GM19351 (cell line): ENCODE results near the gene SCN3A.

ENCODE experiments used
- ATAC-seq: cut with Tn5 transposase; IDR thresholded peaks from one replicate; pipeline ENCODE4 v1.9.1; 2021; ENCODE audit warnings: mild to moderate bottlenecking, moderate library complexity; ENCODE audit not compliant: unreplicated experiment

SCN3A gene

DNA sequence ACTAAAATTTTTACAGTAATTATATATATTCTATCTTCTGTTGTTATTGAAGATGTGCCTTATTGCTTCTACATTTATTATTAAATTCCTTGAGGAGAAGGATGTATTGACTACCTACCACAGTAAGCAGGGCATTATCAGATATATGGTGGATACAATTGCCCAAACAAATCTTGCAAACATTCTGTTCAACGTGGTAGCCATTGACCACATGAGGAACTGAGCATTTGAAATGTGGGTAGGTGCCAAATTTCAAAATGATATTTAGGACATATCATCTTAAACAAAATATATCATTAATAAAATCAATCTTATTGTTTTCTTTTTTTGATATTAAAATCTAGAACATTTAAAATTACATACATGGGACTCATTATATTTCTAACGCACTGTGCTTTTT lies 11.1 kb downstream of the SCN3A start:
- ATAC-seq = peak; percentile 44

DNA sequence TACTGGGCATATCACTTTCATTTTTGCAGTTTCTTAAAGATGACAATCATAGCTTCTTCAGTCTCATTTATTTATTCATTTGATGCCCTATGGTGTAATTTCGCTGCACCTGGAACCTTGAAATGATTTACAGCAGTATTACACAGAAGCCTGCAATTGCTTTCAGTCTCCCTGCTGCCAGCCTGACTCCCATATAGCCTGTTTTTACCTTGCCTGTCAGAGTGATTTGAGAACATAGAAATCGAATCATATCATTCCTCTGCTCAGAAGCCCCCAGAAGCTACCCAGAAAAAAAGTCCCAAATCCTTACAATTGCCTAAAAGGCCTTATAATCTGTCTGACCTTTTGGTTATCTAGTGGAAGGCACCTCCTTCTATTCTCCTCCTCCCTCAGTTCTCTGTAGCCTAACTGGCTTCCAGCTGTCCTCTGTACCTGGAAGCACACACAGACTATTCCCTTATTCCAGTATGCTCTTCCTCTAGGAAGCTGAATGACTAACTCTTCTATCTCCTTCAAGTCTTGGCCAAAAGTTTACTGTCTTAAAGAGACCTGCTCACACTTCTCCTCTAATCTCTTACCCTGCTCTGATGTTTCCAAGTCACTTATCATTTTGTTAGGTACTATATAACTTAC lies 12.6 kb downstream of the SCN3A start:
- no peak for ATAC-seq

DNA sequence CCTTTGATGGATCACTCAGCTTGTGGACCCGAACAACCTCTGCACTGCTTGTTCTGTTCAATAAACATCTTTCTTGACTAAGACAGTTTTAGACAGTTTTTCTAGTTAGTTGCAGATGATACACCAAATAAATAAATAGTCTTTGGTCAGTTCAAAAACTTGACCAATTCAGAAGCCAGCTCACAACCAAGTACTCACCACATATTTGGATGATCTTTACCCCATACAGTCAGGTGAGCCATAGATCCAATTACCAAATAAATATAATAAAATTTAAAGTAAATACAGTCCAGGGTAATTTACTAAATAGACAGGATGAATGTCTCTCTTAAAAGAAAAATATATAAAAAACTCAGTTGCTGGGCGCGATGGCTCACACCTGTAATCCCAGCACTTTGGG lies 18.2 kb downstream of the SCN3A start:
- no peak for ATAC-seq

DNA sequence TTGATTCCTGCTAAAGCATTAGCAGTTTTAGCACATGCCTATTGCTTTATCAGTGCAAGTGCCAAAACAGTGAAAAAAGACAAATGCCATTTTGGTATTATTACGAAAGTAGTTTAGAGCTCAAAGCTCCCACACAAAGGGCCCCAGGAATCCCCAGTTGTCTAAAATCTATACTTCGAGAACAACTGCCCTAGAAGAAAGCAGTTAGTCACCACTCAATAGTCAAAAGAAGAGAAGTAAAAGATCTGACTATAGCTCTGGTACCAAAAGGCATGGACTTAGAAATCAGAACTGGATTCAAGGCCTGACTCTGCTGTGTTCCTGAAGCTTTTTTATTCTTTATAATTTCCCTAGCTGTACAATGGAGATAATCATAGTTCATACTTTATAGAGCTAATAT lies 21.8 kb downstream of the SCN3A start:
- peak; percentile 61 for ATAC-seq

DNA sequence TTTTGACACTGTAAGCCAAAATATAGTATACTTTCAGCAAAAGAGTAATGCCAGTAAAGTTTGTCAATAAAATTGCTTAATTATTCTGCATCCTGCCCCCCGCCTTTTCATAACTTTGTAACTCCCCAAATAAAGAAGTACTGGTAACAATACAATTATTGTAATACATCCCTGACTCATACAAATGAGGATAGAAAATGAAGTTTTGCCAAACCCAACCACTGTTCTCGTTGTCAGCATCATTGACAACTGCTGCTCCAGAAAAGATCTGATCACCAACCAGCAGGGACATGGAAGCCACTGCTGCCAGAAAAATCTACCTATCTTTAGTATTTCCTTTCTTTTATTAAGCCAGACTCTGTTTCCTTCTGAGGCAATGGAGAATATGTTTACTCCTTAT lies 27.1 kb downstream of the SCN3A start:
- no peak for ATAC-seq

DNA sequence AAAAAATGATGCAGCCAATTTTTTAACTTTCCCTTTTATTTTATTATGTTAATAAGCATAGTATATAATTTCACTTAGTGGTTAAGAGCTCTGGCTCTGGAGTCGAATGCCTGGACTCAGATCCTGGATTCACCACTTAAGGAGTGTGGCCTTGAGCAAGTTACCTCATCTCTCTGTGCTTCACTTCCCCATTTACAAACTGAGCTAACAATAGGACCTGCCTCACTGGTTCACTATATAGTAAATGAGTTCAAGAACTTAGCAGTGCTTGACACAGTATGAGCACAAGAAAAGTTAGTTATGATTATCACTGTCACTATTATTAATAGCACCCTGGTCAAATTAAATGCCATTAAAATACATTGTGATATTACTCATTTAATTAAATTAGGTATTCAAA lies 30.6 kb downstream of the SCN3A start:
- peak; percentile 94 for ATAC-seq

DNA sequence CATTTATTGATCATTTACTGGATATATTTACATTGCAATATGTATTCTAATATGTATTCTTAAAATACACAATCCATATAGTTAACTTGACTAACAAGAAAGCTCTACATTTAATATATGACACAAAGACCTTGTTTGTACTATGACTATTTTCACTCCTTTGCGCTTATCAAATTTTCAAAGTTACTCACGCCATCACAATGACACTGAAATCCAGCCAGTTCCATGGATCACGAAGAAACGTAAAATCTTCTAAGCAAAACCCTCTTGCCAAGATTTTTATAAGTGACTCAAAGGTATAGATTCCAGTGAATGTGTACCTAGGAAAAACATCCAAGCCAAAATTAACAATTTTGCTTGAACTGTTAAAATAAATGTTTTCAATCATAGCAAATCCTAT lies 39.6 kb downstream of the SCN3A start:
- ATAC-seq = no peak

DNA sequence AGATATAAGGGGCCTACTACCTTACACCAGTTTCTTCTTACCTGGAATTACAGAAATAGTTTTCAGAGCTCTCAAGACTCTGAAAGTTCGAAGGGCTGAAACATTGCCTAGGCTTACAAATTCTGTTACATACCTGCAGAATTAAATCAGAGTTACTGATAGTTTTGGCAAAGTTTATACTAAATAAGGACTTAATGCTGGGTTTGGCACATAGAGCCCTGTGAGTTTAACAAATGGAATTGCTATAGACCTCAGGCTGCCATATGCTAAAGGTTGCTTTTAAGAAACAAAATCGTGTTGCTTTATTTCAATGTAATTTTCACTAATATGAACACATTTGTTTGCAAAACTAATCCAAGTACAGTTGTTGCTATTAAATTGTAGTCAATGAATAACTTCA lies 40.1 kb downstream of the SCN3A start:
- ATAC-seq = no peak

DNA sequence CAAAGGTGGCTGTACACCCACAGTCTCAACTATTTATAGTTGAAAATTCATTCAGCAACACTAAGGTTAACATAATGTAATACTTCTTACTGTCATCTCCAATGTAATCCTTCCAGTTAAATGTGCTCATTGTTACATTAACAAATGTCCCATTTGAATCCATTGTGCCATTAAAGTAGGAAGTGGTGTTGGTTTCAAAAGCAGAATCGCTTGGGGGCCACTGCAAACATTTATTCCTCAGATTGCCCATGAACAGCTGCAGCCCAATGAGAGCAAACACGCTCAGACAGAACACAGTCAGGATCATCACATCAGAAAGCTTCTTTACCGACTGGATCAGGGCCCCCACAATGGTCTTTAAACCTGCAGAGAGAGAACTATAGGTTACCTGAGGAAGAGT lies 41.4 kb downstream of the SCN3A start:
- ATAC-seq = no peak

DNA sequence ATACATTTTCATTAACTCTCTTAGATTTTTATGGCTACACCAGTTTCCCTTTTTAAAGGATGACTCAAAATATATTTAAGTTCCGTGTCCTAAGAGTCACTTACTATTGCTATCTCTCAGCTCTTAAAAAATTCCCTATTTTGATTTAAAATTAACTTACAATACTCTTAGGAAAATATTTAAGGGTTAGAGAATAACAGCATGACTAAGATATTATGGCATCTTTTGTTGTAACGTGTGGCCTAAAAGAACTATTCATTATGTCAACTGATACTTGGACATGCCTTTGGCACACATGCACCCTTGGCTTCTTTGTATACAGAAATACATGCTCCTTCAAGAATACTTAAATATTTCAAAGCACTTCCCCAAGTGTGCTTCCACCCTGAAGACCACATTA lies 42.3 kb downstream of the SCN3A start:
- ATAC-seq = no peak

DNA sequence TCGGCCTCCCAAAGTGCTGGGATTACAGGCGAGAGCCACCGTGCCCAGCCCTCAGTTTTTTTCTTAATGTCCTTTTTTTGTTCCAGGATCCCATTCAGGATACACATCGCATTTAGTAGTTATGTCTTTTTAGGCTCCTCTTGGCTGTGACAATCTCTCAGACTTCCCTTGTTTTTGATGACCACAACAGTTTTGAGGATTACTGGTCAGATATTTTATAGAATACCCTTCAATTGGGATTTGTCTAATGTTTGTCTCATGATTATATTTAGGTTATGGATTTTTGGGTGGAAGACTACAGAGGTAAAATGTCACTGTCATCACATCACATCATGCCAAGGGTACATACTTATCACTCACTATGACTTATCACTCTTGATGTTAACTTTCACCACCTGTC lies 46.7 kb downstream of the SCN3A start:
- ATAC-seq = no peak

DNA sequence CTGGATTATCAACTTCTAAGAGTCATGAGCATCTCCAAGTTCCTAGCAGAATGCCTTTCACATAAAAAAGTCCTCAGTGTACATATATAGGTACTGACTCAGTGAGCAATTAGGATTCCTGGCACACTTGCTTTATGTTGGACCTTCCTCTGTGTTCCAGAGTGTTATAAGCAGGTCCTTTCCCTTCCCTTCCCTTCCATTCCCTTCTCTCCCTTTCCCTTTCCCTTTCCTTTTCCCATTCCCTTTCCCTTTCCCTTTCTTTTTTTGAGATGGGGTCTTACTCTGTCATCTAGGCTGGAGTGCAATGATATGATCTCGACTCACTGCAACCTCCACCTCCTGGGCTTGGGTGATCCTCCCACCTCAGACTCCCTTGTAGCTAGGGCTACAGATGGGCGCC lies 48.7 kb downstream of the SCN3A start:
- no peak for ATAC-seq

DNA sequence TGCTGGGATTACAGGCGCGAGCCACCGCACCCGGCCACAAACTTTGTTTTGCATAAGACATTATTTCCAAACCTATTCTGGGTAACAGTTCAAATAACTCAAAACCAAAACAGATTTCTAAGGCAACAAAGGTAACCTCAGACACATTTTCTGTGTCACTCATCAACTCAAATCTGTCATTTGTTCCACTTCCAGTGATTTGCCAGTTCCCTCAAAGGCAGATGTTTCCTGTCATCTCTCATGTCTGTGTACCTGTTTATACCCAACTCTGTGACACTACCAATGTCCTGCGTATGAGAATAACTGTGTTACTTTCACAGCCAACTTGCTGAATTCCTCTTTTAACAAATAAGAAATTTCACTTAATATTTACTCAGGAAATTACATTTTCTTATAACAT lies 54.4 kb downstream of the SCN3A start:
- peak; percentile 93 for ATAC-seq

DNA sequence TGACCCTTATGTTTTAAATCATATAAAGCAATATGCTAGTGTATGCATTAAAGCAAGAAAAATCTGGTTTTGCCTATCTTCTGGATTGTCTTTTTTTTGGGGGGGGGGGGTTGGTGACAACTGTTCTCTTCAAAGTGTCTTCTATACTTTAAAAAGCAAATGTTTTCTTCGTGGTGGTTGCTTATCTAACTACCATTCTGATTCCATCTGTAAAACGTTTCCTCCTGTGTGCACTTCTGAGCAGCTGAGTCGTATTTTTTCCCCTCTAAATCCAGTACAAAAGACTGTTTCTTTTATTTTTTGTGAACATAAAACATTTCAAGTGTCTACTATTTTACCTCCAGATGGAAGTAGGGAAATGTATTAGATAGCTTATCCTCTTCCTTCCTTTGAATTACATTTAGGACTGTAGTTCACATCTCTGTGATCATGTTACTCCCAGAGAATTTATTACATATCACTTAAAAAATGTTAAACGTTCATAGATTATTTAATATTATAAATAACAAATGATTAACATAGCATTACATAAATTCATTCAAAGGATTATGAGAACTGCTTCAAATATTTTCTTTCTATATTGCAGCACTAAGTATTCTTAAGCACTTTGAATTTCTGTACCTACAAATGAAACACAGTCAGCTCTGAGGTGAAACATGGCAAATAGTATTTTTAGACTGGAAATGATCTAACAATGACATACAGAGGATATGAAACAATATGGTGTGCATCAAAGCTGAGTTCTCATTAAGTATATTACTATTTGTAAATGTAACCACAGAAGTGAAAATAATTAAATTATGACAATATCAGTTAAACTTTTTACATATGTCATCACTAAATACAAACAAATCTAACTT lies 56.4 kb downstream of the SCN3A start:
- ATAC-seq = no peak

DNA sequence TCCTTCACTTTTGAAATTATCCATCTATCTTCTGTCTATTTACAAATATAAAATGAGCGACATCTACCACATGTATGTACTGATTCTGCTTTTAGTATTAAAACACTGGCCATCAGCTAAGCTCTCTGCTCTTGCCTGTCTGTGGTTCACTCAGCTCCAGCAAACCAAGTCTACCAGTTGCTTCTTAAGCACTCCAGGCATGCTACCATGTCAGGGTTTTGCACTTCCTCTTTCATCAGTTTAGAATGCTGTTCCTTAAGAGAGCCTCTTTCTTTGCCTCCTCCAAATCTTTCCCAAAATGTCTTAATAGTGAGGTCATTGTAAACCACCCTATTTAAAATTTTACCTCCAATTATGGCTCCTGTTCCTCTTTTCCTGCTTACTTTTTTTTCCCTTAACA lies 59.5 kb downstream of the SCN3A start:
- ATAC-seq = peak; percentile 68

DNA sequence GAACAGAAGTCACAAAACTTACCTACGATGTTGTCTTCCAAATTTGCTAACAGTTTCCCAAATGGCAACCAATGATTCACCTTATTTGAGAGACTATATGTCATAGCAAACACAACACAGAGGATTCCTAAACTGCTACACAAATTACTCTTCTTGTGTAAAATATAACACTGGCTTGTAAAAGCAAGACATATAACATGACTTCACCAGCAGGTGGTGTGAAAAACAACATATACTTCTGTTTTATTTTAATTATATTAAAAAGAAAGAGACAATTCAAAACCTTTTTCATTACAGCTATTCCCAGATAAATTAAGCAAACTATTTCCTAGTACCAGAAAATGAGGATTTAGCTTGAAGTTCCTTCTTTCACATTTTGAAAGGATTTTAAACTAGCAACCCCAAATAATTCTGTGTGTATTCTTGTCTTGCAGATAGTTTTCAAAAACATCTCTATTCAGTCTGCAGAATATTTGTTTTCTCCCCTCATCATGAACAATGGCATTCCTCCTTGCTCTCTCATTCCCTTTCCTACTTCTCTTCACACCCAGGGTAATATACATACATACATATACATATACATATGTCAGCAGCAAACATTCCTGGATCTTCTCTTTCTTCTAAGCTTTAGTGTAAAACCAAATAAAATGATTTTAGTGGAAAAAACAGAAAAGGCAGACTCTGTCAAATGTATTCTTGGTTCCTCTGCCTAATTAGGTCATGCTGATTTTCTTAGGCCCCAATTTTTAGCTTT lies 62.1 kb downstream of the SCN3A start:
- no peak for ATAC-seq

DNA sequence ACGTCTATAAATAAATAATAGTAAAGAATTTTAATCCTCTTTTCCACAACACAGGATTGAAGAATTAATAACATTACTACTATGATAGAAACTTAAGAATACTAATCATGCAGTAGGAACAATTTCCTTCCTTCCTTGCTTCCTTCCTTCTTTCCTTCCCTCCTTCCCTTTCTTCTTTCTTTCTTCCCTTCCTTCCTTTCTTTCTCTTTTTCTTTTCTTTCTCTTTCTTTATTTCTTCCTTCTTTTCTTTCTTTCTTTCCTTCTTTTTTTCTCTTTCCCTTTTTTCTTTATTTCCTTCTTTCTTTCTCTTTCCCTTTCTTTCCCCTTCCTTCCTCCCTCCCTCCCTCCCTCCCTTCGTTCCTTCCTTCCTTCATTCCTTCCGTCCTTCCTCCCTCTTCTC lies 77.6 kb downstream of the SCN3A start:
- ATAC-seq = no peak

DNA sequence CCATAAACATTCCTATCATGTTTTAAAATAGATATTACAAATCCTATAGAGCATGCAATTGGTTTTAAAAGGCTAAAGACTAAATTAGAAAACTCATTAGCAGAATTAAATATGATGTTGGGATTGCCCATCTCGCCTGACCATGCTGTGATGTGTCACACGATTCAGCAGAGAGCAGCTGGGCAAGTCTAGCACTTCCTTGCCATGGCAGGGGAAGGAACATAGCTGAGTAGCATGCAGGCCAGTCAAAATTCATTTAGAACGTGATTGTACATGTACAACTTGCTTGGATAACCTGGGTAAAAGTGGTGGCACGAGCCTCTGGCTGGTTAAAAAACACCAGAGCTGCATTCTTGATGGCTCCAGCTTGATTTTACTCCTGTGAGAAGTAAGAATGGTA lies 81.3 kb downstream of the SCN3A start:
- ATAC-seq = no peak

DNA sequence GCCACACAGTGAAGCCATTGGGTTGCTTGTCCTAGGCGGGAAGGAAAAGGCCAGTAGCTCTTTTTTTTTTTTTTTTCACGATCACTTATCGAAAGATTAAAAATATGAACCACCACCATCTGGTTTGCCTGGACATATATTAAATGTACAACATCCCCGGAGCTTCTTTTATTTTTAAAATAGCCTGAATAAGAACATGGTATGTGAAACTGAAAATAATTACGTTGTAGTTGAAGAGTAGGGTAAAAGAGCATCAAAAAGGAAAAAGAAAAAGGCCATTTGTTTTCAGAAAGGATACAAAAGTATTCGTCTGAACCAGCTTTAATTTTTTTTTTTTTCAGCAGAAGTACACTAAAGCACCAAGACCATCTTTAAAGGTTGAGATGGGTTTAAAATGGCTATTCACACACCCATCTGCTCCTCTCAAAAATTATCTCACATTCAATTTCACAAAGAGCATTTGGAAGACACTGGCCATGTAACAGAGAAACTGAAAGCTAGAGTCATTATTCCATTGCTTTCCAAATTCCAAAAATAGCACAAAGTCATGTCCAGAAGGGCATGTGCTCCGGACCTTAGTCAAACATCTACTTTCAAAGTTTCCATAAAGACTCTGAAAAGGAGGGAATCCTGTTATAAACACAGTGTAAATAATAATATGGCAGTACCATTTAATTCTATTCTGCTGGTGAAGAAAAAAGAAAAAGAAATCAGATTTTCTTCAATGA lies 82.9 kb downstream of the SCN3A start:
- no peak for ATAC-seq

DNA sequence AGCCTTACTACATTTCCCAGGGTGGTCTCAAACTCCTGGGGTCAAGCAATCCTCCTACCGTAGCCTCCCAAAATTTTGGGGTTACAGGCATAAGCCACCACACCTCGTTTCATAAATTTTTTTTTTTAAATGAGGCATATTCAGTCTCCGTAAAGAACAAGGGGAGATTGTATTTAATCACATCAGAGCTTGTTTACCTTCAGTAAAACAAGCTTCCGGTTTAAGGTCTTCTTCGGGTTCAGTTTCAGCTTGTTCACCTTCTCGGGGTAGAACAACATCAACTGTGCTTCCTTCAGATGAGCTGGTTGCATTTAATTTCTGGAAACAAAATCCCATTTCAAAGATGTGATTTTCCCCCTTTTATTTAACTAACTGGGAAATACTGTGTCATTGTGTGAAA lies 88.6 kb downstream of the SCN3A start:
- ATAC-seq = no peak

DNA sequence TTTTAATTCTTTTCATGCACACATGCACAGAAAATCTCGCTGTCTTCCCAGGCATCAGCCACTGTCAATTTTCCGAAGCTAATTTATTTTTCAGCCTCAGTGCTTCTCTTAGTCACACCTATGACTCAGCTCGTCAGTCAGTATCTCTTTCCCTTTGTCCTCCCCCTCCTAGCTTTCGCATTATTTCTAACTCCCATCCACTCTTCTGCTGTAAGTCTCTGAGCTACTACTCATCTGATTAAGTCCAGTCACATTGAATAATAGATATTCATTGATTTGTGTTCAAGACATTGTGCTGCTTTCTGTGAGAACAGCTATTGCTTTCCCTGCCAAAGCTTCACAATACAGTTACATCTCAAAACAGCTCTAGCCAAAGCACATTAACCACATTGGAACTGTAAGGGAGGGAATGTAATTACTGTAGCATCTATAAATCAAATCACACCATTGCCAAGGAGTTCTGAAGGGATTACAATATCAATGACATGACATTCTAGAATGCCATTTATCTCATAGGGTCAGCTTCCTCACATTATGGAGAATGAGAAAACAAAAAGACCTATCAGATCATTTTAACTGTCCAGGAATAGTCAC lies 89.4 kb downstream of the SCN3A start:
- no peak for ATAC-seq
